SK-N-SH (cell line): ENCODE measurements around the gene APOL6. TPM values are rescaled to one million over a fixed set of nuclear protein-coding genes. Genes with fewer than 3 reads are reported as not detected.

Source experiments
- CTCF ChIA-PET: fragments of 300-600, 350-600 bp; formaldehyde crosslinking; extraction: SDS; loops from one replicate; lab custom pipeline; 2021; lab: Yijun Ruan, JAX
- POLR2A ChIA-PET: fragments of 350-600 bp; sonication (Branson Sonifier 250); formaldehyde crosslinking; extraction: SDS; loops from one replicate; lab custom pipeline; 2020; ENCODE audit warnings: antibody characterized with exemption, inconsistent platforms; lab: Yijun Ruan, JAX
- DNase-seq: peaks from one replicate; pipeline ENCODE4 v3.0.0; 2012
- H2AFZ ChIP-seq: fragments of 200-600 bp; sonication (generic); 2 replicates; pipeline ENCODE4 v1.8.1; 2016; ENCODE audit warnings: antibody characterized with exemption, mild to moderate bottlenecking, low read depth
- H3F3A ChIP-seq: fragments of 200-600 bp; sonication (generic); replicated peaks from 2 replicates; pipeline ENCODE3; 2016; ENCODE audit warnings: antibody characterized with exemption, mild to moderate bottlenecking; ENCODE audit not compliant: insufficient read depth
- H3K27ac ChIP-seq, 2 experiments: fragments of 200-500 bp in 1 of 2; fragments of 200-600 bp in 1 of 2; sonication (Bioruptor generic) in 1 of 2; sonication (generic), shearing (Covaris generic) in 1 of 2; 2 replicates each; pipeline versions ENCODE4 v1.5.1 to v1.6.1; 2014 to 2016; ENCODE audit warnings: low read depth in 2 of 2, inconsistent platforms in 1 of 2, low read length in 1 of 2, mild to moderate bottlenecking in 1 of 2, mixed read lengths in 1 of 2
- H3K27me3 ChIP-seq: fragments of 200-600 bp; sonication (generic), shearing (Covaris generic); 2 replicates; pipeline ENCODE4 v1.6.1; 2016; ENCODE audit warnings: mixed run types; ENCODE audit not compliant: insufficient read depth
- H3K36me3 ChIP-seq, 2 experiments: fragments of 200-500 bp in 1 of 2; fragments of 200-600 bp in 1 of 2; sonication (Bioruptor generic) in 1 of 2; sonication (generic) in 1 of 2; replicated peaks in 1 of 2; 2 replicates each; pipeline versions ENCODE3 to v1.5.1; 2014 to 2016; ENCODE audit warnings: low read length in 1 of 2, mild to moderate bottlenecking in 1 of 2; ENCODE audit not compliant: insufficient read depth in 2 of 2, control insufficient read depth in 1 of 2
- H3K4me1 ChIP-seq, 2 experiments: fragments of 200-500 bp in 1 of 2; fragments of 200-600 bp in 1 of 2; sonication (Bioruptor generic) in 1 of 2; sonication (generic), shearing (Covaris generic) in 1 of 2; 2 replicates each; pipeline versions ENCODE4 v1.5.1 to v1.6.1; 2014 to 2016; ENCODE audit warnings: low read depth in 1 of 2, low read length in 1 of 2, mixed run types in 1 of 2; ENCODE audit not compliant: insufficient read depth in 2 of 2, control insufficient read depth in 1 of 2
- H3K4me2 ChIP-seq: fragments of 200-600 bp; sonication (generic), shearing (Covaris generic); 2 replicates; pipeline ENCODE4 v1.6.1; 2017; ENCODE audit warnings: mixed run types
- H3K4me3 ChIP-seq, 2 experiments: fragments of 200-500 bp in 1 of 2; fragments of 200-600 bp in 1 of 2; sonication (Bioruptor generic) in 1 of 2; sonication (generic), shearing (Covaris generic) in 1 of 2; 2 replicates each; pipeline versions ENCODE4 v1.5.1 to v1.8.1; 2014 to 2016; ENCODE audit warnings: low read depth in 2 of 2, inconsistent platforms in 1 of 2, low read length in 1 of 2, mild to moderate bottlenecking in 1 of 2, mixed read lengths in 1 of 2, moderate library complexity in 1 of 2
- H3K79me2 ChIP-seq: fragments of 200-600 bp; sonication (generic); 2 replicates; pipeline ENCODE4 v1.8.1; 2017; ENCODE audit warnings: mild to moderate bottlenecking; ENCODE audit not compliant: insufficient read depth
- H3K9ac ChIP-seq: fragments of 200-600 bp; sonication (generic); 2 replicates; pipeline ENCODE4 v1.6.1; 2017; ENCODE audit warnings: mixed run types
- H3K9me2 ChIP-seq: fragments of 200-600 bp; sonication (generic); 2 replicates; pipeline ENCODE4 v1.6.1; 2017; ENCODE audit warnings: mixed run types
- H3K9me3 ChIP-seq: fragments of 200-600 bp; sonication (generic); 2 replicates; pipeline ENCODE4 v1.6.1; 2017; ENCODE audit warnings: mixed run types, mild to moderate bottlenecking, moderate library complexity
- H4K20me1 ChIP-seq: fragments of 200-600 bp; sonication (generic); 2 replicates; pipeline ENCODE4 v1.6.1; 2017; ENCODE audit warnings: mild to moderate bottlenecking, mixed run types; ENCODE audit not compliant: insufficient read depth
- CHD2 ChIP-seq: fragments of 150-350 bp; IDR thresholded peaks from 2 replicates; pipeline ENCODE4 v1.6.1; 2018; ENCODE audit warnings: low read length; ENCODE audit not compliant: partially characterized antibody
- ELF1 ChIP-seq: IDR thresholded peaks from 2 replicates; pipeline ENCODE4 v1.4.0; 2012
- EP300 ChIP-seq, 2 experiments: IDR thresholded peaks; 2 replicates each; pipeline versions ENCODE4 v1.4.0 to v1.6.1; 2012; ENCODE audit warnings: borderline replicate concordance in 1 of 2, low read depth in 1 of 2, low read length in 1 of 2
- EZH2phosphoT487 ChIP-seq: fragments of 200-600 bp; sonication (generic); IDR thresholded peaks from 2 replicates; pipeline ENCODE4 v1.6.1; 2017; ENCODE audit warnings: low read depth, mixed run types, mild to moderate bottlenecking, antibody characterized with exemption, moderate library complexity, borderline replicate concordance
- FOXM1 ChIP-seq: IDR thresholded peaks from 2 replicates; pipeline ENCODE4 v1.4.0; 2012; ENCODE audit warnings: low read depth, mild to moderate bottlenecking
- MEF2A ChIP-seq: IDR thresholded peaks from 2 replicates; pipeline ENCODE4 v1.4.0; 2012; ENCODE audit warnings: low read depth, borderline replicate concordance
- NFIC ChIP-seq: IDR thresholded peaks from 2 replicates; pipeline ENCODE4 v1.4.0; 2012; ENCODE audit warnings: borderline replicate concordance
- NRF1 ChIP-seq: IDR thresholded peaks from 2 replicates; pipeline ENCODE4 v1.6.1; 2012; ENCODE audit warnings: low read depth, mild to moderate bottlenecking, low read length
- POLR2AphosphoS5 ChIP-seq: IDR thresholded peaks from 2 replicates; pipeline ENCODE4 v1.6.1; 2012; ENCODE audit warnings: low read depth, low read length
- RAD21 ChIP-seq: IDR thresholded peaks from 2 replicates; pipeline ENCODE4 v1.6.1; 2012; ENCODE audit warnings: mild to moderate bottlenecking, low read length
- RXRA ChIP-seq: IDR thresholded peaks from 2 replicates; pipeline ENCODE4 v1.4.0; 2012; ENCODE audit warnings: low read depth, mild to moderate bottlenecking, borderline replicate concordance
- SIN3A ChIP-seq: IDR thresholded peaks from 2 replicates; pipeline ENCODE4 v1.6.1; 2012; ENCODE audit warnings: low read depth, mild to moderate bottlenecking, low read length, moderate library complexity, borderline replicate concordance
- SMC3 ChIP-seq: IDR thresholded peaks from 2 replicates; pipeline ENCODE4 v1.6.1; 2012; ENCODE audit warnings: low read depth, low read length, improper control_type of control experiment
- TAF1 ChIP-seq: IDR thresholded peaks from 2 replicates; pipeline ENCODE4 v1.6.1; 2012; ENCODE audit warnings: low read depth, mild to moderate bottlenecking, low read length, moderate library complexity, borderline replicate concordance
- TCF12 ChIP-seq: IDR thresholded peaks from 2 replicates; pipeline ENCODE4 v1.4.0; 2012
- YY1 ChIP-seq: IDR thresholded peaks from 2 replicates; pipeline ENCODE4 v1.4.0; 2012; ENCODE audit warnings: low read depth, mild to moderate bottlenecking
- WGBS: methylation state at CpG from one replicate; pipeline ENCODE4 v1.1.6; 2017; ENCODE audit warnings: low lambda C conversion rate; 5-methylcytosine and 5-hydroxymethylcytosine counted together
- polyA plus RNA-seq, 3 experiments: library from polyadenylated mRNA; depleted of rRNA; stranded (reverse); fragments of >200 nt; gene quantifications; 2 replicates each; pipeline ENCODE4 v1.2.3, GENCODE V29; 2012
- TF ChIP-seq, protein P1 (sequence below): IDR thresholded peaks from 2 replicates; pipeline ENCODE4 v1.4.0; 2012; ENCODE audit warnings: low read depth, borderline replicate concordance
- TF ChIP-seq, protein P2 (sequence below): IDR thresholded peaks from 2 replicates; pipeline ENCODE4 v1.6.1; 2012; ENCODE audit warnings: mild to moderate bottlenecking, low read depth, low read length, moderate library complexity
- TF ChIP-seq, protein P3 (sequence below): IDR thresholded peaks from 2 replicates; pipeline ENCODE4 v1.4.0; 2012; ENCODE audit warnings: low read depth
- TF ChIP-seq, protein P4 (sequence below): fragments of 150-350 bp; IDR thresholded peaks from 2 replicates; pipeline ENCODE4 v1.6.1; 2017; ENCODE audit warnings: antibody characterized with exemption, low read length, low read depth, borderline replicate concordance
- TF ChIP-seq, protein P5 (sequence below): IDR thresholded peaks from 2 replicates; pipeline ENCODE4; 2012

APOL6 gene
- polyA plus RNA-seq, 1 of the 3 experiments (the other 2 are of a cell fraction): 0.90 TPM

DNA sequence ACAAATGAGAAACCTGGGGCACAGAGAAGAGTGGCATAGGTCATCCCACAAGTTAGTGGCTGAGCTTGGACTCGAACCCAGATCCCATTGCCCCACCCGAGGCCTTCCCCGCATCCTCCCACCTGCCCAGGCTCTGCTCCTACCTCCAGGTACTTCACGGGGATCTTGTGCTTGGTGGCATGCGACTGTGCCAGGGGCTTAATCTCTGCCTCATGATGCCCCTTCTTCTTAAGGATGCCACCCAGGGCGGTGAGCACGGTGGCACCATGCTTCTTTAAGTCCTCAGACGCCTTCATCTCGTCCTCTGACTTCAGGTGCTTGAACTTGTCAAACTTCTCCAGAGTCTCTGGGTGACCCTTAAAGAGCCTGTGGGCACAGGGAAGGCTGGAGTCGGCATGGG is 37.5 kb upstream of the APOL6 start (continued):
- TF ChIP-seq FOXM1: no peak
- no peak for TF ChIP-seq SIN3A
- TF ChIP-seq RAD21: no peak
- TF ChIP-seq ELF1: no peak
- no peak for TF ChIP-seq CHD2

DNA sequence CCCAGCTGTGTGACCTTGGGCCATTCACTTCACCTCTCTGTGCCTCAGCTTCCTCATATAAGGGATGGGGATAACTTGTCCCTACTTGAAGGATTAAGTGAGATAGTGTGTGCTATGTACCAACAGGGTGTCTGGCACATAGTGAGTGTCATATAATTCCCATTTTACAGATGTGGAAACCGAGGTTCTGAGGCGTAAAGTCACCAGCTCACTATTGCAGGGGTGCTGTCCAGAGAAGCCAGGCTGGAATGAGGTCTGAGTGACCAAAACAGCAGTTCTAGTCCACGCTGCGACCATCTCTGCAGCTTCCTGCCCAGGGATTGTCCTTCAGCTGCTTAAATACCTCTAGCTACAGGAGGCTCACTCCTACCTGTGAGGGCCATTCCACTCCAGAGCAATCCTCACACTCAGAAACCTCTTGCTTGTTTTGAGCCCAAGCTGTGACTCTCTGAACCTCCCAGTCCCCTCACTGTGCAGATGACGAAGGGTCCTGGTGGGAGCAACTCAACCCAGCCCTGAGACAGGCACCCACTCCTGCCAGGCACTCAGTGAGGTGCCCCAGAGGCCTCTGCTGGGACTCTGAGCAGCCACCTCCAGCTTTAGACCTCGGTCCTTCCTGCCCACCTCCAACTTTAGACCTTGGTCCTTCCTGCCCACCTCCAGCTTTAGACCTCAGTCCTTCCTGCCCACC is 36.9 kb upstream of the APOL6 start:
- Histone ChIP-seq H3K79me2 (no peaks in the 10 kb centered on the region), H3K27ac (no peak overlapping the region), H3K4me1 (peaks cover 0 to 34% of the 10 kb centered on the region in 2 experiments; a peak in 2 of 4 replicates), H3K9me3 (no peaks in the 10 kb centered on the region), H3K27me3 (no peaks in the 10 kb centered on the region; the same call in 1 of the 2 replicates), H3K4me3 (no peak overlapping the region), H3K9ac (no peak overlapping the region), H3F3A (no peaks in the 10 kb centered on the region), H3K36me3 (no peaks in the 10 kb centered on the region), H4K20me1 (no peaks in the 10 kb centered on the region), H2AFZ (no peak overlapping the region), H3K9me2 (no peaks in the 10 kb centered on the region), H3K4me2 (no peak overlapping the region)
- ChIA-PET CTCF (interaction anchor here (0.9 to 1.7 kb wide), 3 partner anchors 9 to 454 kb away, joined by 3 to 6 read pairs (median 5); no protein-coding TSS in a partner anchor), POLR2A (interaction anchor here (0.9 kb wide), 1 partner anchor 10 kb away, joined by 3 read pairs; no protein-coding TSS in a partner anchor)
- DNase-seq: no peak
- 86% methylated on average over 6 of the region's 6 CpGs for whole genome bisulfite sequencing
- TF ChIP-seq POLR2AphosphoS5 (no peak), MEF2A (no peak), YY1 (no peak), EP300 (IDR thresholded peaks at IDR 0.05; ENCODE audit: borderline replicate concordance in 1 of 2, low read depth in 1 of 2, low read length in 1 of 2) (no peak), NFIC (no peak), EZH2phosphoT487 (no peak), SMC3 (no peak), RAD21 (no peak), TAF1 (no peak), NRF1 (no peak), FOXM1 (no peak), TCF12 (no peak), RXRA (no peak)
- TF ChIP-seq, protein P1, sequence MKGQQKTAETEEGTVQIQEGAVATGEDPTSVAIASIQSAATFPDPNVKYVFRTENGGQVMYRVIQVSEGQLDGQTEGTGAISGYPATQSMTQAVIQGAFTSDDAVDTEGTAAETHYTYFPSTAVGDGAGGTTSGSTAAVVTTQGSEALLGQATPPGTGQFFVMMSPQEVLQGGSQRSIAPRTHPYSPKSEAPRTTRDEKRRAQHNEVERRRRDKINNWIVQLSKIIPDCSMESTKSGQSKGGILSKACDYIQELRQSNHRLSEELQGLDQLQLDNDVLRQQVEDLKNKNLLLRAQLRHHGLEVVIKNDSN: no peak
- TF ChIP-seq, protein P2, sequence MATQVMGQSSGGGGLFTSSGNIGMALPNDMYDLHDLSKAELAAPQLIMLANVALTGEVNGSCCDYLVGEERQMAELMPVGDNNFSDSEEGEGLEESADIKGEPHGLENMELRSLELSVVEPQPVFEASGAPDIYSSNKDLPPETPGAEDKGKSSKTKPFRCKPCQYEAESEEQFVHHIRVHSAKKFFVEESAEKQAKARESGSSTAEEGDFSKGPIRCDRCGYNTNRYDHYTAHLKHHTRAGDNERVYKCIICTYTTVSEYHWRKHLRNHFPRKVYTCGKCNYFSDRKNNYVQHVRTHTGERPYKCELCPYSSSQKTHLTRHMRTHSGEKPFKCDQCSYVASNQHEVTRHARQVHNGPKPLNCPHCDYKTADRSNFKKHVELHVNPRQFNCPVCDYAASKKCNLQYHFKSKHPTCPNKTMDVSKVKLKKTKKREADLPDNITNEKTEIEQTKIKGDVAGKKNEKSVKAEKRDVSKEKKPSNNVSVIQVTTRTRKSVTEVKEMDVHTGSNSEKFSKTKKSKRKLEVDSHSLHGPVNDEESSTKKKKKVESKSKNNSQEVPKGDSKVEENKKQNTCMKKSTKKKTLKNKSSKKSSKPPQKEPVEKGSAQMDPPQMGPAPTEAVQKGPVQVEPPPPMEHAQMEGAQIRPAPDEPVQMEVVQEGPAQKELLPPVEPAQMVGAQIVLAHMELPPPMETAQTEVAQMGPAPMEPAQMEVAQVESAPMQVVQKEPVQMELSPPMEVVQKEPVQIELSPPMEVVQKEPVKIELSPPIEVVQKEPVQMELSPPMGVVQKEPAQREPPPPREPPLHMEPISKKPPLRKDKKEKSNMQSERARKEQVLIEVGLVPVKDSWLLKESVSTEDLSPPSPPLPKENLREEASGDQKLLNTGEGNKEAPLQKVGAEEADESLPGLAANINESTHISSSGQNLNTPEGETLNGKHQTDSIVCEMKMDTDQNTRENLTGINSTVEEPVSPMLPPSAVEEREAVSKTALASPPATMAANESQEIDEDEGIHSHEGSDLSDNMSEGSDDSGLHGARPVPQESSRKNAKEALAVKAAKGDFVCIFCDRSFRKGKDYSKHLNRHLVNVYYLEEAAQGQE: no peak
- TF ChIP-seq, protein P3, sequence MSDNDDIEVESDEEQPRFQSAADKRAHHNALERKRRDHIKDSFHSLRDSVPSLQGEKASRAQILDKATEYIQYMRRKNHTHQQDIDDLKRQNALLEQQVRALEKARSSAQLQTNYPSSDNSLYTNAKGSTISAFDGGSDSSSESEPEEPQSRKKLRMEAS: no peak
- TF ChIP-seq, protein P4, sequence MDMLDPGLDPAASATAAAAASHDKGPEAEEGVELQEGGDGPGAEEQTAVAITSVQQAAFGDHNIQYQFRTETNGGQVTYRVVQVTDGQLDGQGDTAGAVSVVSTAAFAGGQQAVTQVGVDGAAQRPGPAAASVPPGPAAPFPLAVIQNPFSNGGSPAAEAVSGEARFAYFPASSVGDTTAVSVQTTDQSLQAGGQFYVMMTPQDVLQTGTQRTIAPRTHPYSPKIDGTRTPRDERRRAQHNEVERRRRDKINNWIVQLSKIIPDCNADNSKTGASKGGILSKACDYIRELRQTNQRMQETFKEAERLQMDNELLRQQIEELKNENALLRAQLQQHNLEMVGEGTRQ: no peak
- TF ChIP-seq, protein P5, sequence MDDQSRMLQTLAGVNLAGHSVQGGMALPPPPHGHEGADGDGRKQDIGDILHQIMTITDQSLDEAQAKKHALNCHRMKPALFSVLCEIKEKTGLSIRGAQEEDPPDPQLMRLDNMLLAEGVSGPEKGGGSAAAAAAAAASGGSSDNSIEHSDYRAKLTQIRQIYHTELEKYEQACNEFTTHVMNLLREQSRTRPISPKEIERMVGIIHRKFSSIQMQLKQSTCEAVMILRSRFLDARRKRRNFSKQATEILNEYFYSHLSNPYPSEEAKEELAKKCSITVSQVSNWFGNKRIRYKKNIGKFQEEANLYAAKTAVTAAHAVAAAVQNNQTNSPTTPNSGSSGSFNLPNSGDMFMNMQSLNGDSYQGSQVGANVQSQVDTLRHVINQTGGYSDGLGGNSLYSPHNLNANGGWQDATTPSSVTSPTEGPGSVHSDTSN: no peak
